Measurements from ENCODE around the gene CDH23.

The CDH23 gene

GRCh38 chr10:71537681-71538080 lies 141.0 kb downstream of the CDH23 start:
- DNase-seq (ENCODE audit: low spot score) = no peak

- no peak for DNase-seq (ENCODE audit: low spot score)
These were observed 142.0 kb downstream of the CDH23 start for GRCh38 chr10:71538608-71539260.

GRCh38 chr10:71539442-71540118 lies 142.9 kb downstream of the CDH23 start:
- no peak for DNase-seq (ENCODE audit: low spot score)

- no peak for DNase-seq (ENCODE audit: low spot score)
These were observed 145.8 kb downstream of the CDH23 start for GRCh38 chr10:71542478-71542877.

DNA sequence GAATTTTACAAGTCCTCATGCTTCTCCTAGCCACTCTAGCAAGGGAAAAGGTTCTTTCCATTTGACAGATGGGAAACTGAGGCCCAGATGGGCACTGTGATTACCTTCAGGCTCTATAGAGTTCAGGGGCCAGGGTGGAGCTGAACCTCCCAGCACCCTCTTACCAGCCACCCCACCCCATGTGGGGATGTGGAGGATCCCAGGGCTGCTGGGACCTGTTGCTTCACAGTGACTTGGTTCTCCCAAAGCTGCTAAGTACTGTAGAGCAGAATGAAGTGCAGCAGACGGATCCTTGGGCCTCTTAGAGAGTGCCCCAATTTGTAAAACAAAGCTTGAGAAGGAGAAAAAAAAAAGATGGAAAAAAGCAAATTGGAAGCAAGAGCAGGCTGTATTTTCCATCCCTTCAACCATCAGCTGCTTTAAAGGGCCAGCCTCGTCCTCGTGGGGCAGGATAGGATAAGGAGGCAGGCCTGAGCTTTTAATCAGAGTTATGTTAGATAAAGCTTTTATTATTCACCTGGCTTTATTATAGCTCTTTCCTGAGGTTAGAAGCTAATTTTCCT lies 147.0 kb downstream of the CDH23 start:
- no peak for DNase-seq (ENCODE audit: low spot score)

GRCh38 chr10:71545001-71545400 lies 148.3 kb downstream of the CDH23 start:
- DNase-seq (ENCODE audit: low spot score) = no peak

DNA sequence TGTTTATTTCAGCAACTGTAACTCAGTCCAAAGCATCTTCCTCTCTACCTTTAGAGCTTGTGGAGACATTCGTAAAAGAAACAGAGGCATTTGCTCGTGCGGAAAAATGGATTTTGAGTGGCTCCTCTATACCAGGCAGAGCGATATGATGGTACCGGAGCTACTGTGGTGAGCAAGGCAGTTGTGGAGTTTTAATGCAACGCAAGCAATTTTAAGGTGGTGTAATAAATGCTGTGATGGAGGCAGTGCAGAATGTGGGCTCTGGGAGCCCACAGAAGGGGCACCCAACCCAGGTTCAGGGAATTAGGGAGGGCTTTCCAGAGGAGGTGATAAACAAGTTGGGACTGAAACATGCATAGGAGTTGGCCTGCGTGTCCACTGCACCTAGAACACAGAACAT lies 149.5 kb downstream of the CDH23 start:
- no peak for DNase-seq (ENCODE audit: low spot score)

- DNase-seq (ENCODE audit: low spot score) = no peak
These were observed 150.6 kb downstream of the CDH23 start for GRCh38 chr10:71547312-71547711.

DNA sequence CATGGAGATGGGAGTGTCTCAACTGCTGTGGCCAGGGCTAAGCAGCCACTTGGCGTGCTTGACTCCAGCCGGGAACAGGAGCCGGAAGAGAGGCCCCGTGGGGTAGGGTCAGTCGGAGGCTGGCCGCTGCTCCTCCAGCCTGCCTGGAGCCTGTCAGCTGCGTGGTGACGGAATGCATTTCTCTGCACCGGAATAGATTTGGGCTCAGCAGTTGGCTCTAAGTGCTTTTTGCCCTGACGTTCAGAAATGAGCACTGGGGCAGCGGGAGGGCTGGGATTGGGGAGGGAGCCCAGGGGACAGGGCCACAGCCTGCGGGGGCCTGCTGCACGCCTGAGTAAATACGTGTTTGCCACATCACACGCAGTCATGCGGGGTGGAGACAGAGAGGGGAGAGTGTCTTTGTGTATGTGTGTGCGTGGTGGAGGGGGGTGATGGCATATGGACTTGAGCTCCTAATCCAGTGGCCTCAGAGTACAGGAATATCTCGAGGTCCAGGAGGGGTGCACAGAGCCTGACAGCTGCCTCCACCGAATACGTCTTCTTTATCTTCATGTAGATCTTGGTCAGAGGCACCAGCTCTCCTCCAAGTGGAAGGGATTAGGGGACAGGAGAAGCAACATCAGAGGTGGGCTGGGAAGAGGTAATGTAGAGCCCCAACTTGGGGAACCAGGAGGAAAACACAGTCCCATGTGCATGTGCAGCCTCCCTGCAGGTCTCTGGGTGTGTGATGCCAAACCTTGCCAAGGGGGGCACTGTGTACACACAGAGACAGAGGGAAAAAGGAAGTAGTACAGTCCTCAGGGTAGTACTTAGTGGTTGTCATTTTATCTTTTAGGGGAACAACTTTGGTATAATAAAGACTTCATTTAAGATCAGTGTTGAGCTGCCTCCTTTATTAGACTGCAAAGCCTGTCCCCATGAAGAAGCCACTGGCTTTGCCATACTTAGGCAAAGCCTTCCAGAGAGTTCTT lies 151.4 kb downstream of the CDH23 start:
- DNase-seq (ENCODE audit: low spot score) = peak; percentile 6

GRCh38 chr10:71549766-71550533 lies 153.2 kb downstream of the CDH23 start:
- DNase-seq (ENCODE audit: low spot score) = no peak

- no peak for DNase-seq (ENCODE audit: low spot score)
These were observed 153.9 kb downstream of the CDH23 start for GRCh38 chr10:71550628-71551027.

DNA sequence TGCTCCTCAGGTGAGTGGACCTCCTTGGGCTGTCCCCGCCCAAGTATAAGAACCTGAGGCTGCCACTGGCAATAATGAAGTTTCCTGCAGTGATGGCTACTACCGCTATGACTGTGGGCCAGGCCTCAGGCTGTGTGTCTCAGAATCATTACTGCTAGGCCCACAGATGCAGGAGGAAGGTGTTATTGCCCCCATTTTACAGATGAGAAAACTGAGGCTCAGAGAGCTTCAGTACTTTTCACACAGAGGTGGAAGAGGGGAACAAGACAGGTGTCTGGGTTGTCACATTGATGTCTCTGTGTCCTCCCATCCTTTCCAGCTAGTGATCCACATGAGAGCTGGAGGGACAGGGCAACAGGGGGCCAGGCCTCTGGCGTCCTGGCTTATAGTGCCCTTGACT lies 155.2 kb downstream of the CDH23 start:
- DNase-seq (ENCODE audit: low spot score) = no peak

DNA sequence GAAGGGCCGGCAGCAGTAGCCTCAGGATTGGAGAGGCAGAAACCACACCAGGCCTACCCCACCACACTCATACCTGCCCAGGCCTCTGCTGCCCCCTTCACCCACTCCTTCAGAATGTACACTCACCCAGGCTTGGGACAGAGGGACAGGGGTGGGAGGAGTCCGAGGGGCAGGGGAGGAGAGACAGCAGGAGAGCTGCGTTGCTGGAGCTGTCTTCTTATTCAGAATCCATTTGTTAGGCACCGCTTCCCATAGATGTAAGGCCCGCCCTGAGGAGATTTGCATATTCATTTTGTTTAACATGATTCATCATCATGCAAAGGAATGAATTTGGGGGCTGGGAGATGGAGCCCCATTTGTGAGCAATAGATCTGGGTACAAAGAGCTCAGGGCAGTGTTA lies 156.7 kb downstream of the CDH23 start:
- DNase-seq (ENCODE audit: low spot score) = no peak

DNA sequence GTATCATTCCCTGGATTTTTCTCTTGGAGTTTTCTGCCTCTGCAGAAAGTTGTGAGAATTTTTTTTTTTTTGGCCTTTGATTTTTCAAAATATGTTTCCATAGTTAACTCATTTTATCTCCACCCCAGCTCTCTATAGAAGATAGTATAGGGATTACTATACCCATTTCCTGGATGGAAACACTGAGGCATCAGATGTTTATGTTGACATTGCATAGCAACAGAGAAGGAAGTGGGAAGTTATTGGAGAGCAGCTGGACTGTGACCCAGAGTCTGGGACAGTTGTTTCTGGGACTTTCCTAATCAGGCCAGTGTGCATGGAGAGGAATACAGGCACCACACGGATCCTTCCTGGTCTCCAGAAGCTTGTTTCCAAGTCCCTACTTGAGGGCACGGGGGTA lies 158.0 kb downstream of the CDH23 start:
- DNase-seq (ENCODE audit: low spot score) = no peak

GRCh38 chr10:71555087-71555723 lies 158.5 kb downstream of the CDH23 start:
- DNase-seq (ENCODE audit: low spot score) = no peak

DNA sequence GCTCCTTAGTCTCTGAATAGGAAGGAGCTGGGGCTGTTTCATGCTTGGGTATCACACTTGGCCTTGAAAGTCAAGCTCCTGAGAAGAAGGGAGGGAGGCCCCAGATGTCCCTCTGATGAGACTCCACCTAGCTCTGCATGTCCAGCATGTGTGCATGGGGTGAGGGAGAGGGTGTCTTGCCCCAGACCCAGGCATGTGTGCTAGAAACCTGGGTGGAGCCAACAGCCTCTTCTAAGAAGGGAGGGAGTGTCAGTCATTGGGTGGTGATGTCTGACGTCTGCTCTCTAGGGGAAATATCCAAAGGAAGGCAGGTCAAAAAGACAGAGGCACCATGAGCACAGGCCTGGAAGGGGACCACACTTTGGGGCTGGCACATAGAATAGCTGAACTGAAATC lies 159.0 kb downstream of the CDH23 start:
- DNase-seq (ENCODE audit: low spot score) = no peak

DNA sequence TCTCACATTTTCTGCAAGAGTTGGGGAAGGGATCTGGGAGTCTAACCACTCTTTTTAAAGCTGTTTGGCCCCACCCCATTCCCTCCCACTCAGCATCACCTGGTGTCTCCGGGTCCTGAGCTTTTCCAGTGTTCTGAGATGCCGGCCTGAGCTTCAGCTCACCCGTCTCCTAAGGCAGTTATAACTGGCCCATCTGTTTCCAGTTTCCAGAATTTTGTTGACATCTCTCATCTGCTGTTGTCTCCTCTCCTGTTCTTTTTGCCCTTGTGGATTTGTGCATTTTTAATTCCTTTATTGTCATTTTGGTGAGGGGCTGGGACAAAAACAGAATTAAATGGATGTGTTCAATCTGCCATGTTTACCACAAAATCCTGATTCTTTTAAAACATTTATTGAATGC lies 162.3 kb downstream of the CDH23 start:
- no peak for DNase-seq (ENCODE audit: low spot score)

GRCh38 chr10:71561003-71561574 lies 164.4 kb downstream of the CDH23 start:
- DNase-seq (ENCODE audit: low spot score) = no peak

DNA sequence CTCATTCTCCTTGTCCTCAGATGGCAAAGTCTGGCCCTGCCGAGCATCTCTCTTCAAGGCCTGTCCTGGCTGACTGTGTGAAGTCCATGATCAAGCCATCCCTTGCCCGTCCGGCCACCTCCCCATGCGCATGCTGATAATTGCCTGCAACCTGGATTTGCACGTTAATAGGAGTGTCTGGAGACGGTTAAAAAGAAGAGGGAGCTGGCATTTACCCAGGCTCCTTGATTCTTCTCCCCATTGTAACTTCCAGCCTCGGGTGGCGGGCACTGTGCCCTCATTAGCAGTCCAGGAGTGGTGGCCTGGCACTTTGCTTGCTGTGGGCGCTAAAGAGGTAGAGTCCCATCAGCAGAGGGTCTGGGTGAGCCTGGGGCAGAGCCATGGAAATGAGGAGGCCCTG lies 165.5 kb downstream of the CDH23 start:
- DNase-seq (ENCODE audit: low spot score) = no peak

- DNase-seq (ENCODE audit: low spot score) = no peak
These were observed 166.2 kb downstream of the CDH23 start for GRCh38 chr10:71562904-71563303.

Measured in COLO829 (cell line).